ENCODE data around the gene MYOM3.

- TF ChIP-seq EP300 (IDR thresholded peaks at IDR 0.05) (no peak), POLR2AphosphoS5 (IDR thresholded peaks at IDR 0.05) (no peak), POLR2A (IDR thresholded peaks at IDR 0.05) (no peak)
- TF ChIP-seq, protein P1, sequence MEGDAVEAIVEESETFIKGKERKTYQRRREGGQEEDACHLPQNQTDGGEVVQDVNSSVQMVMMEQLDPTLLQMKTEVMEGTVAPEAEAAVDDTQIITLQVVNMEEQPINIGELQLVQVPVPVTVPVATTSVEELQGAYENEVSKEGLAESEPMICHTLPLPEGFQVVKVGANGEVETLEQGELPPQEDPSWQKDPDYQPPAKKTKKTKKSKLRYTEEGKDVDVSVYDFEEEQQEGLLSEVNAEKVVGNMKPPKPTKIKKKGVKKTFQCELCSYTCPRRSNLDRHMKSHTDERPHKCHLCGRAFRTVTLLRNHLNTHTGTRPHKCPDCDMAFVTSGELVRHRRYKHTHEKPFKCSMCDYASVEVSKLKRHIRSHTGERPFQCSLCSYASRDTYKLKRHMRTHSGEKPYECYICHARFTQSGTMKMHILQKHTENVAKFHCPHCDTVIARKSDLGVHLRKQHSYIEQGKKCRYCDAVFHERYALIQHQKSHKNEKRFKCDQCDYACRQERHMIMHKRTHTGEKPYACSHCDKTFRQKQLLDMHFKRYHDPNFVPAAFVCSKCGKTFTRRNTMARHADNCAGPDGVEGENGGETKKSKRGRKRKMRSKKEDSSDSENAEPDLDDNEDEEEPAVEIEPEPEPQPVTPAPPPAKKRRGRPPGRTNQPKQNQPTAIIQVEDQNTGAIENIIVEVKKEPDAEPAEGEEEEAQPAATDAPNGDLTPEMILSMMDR (IDR thresholded peaks at IDR 0.05): no peak
Measured at GRCh38 chr1:24156542-24157260, 44.8 kb upstream of the MYOM3 start.
